ENCODE measurements around the gene AP1S3.
A peak's percentile ranks its signal among the peaks of the same experiment; 100 is the strongest.
"Not testable (repeated sequence)": the region's sequence is repeated elsewhere in the genome, so short reads cannot be mapped to it uniquely, and the experiment has no call there.

AP1S3 gene

GRCh38 chr2:223837287-223838061 lies at the start of gene AP1S3:
Gene AP1S3 (minus strand): TSS chr2:223837582. CDS start chr2:223837450, 132 bp downstream.
- no peak for DNase-seq

DNA sequence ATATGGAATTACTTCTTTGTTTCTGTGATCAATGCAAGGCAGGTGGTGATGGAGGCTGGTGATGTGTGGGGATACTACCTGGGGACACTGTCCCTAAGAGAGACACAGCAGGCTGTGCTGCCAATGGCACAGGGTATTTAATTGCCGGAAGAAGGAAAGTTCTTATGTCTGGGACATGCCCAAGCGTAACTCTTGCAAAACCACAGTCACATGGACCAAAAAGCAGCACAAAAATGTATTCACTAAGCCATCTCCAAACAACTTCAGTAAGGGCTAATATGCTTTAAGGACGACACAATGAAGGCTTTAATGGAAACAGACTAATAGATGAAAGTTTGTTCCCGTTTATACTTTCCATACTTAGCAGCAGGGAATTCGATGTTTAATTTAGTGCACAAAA lies 49.7 kb upstream of the AP1S3 start:
- DNase-seq = no peak

GRCh38 chr2:223886726-223887125 lies 49.3 kb upstream of the AP1S3 start:
- no peak for DNase-seq

DNA sequence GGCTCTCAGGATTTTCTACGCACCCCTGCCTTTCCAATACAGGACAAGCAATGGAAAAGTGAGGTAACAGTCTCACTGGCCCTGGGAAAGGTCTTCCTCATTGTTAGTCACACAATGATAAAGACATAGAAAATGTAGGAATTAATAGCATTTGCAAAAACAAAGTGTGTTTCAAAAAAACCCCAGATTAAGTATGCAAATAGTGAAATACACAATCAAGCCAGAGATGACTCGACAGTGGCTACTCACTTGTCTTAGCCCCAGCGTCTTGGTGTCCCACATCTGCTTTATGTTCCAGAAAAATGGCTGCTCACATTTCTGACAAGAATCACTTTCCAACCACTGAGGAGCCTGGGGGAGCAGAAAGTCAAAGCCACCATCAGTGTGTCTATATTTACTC lies 47.0 kb upstream of the AP1S3 start:
- DNase-seq = no peak

DNA sequence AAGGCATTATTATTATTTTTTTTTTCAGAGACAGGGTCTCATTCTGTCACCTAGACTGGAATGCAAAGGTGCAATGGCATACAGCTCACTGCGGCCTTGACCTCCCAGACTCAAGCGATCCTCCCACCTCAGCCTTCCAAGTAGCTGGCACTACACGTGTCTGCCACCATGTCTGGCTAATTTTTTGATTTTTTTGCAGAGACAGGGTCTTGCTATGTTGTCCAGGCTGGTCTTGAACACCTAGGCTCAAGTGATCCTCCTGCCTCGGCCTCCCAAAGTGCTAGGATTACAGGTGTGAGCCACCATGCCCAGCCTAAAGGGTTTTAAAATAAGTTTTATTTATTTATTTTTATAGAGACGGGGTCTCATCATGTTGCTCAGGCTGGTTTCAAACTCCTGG lies 45.3 kb upstream of the AP1S3 start:
- no peak for DNase-seq

GRCh38 chr2:223880796-223881195 lies 43.4 kb upstream of the AP1S3 start:
- DNase-seq = no peak

DNA sequence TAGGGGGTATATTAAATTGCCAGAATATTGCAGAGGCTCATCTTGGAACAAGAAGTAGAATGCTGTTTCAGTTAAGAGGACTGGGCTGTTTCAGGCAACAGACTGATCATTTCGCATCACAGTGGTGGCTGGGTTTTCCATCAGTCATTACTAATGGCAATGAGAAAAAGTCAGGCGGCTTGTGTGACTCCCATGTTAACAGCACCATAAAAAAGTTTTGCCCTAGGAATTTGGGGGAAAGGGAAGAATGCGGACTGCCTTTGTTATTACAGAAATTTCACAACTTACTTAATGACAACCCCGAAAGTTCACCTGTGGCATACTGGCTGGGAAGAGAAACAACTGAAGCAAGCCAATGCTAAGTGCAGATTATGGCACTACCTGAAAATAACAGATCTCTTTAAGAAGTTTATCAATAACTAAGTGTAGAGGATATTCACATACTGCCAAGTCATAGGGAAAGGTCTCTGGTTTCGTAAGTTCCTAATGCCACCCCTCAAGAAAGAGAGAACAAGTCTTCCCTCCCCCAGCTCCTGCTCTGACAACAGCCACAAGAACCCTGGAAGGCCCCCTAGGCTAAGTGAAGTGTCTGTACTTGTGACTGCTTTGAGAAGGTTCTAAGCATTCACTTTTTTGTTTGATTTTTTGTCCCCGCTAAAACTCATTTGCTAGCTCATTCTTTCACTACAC lies 40.5 kb upstream of the AP1S3 start:
- no peak for DNase-seq

GRCh38 chr2:223873672-223874071 lies 36.3 kb upstream of the AP1S3 start:
- no peak for DNase-seq

- DNase-seq = not testable (repeated sequence)
Measured at GRCh38 chr2:223872772-223873171, 35.4 kb upstream of the AP1S3 start.

- DNase-seq = not testable (repeated sequence)
Measured at GRCh38 chr2:223871661-223872060, 34.3 kb upstream of the AP1S3 start.

GRCh38 chr2:223870840-223871611 lies 33.6 kb upstream of the AP1S3 start:
- DNase-seq = peak; percentile 82

DNA sequence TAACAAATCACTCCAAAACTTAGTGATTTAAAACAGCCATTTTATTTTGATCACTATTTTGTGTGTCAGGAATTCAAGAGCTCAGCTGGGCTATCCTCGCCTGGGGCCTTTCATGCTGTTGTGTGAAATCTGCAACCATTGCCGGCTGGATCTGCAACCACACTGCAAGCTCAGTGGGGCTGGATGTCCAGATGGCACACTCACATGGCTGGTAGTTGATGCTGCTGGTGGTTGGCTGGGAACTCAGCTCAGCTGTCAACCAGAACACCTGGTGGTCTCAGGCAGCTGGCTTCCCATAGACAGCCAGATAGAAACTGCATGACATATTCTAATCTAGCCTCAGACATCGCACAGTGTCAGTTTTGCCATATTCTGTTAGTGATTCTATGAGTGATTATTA lies 30.6 kb upstream of the AP1S3 start:
- DNase-seq = no peak

GRCh38 chr2:223865907-223866508 lies 28.6 kb upstream of the AP1S3 start:
- DNase-seq = no peak

DNA sequence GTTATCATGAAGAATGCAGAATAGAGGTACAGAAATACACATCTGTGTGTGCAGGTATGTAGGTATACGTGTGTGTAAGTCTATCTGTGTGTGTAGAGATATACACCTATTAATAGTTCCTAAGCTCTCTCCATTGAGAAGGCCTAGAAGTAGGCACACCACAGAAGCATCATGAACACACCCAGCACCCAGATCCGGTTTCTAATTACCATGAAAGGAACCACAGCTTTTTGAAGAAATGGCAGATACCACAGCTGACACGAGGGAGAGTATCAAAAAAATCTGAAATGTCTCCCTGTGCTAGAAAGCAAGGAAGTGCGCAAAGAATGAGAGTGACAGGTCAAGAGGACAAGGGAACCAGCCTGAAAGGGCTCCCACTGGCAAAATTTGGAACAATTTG lies 27.7 kb upstream of the AP1S3 start:
- DNase-seq = no peak

DNA sequence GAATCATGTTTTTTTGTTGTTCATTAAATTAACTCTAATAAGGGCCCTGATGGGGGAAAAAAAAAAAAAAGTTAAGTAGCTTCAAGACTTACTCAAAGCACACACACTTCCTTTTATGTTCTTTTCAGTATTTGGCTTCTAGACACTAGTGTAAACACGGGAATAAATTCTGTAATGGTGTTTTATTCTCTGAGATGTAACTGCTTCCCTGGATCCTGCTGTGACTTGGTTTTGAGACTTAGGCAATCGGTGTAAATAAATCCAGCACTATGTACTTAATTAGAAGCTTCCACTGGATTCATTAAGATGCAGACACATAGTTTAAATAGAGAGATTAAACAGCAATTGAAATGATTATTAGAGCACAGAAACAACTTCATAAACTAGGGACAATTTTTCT lies 26.1 kb upstream of the AP1S3 start:
- DNase-seq = no peak

GRCh38 chr2:223860809-223861738 lies 23.7 kb upstream of the AP1S3 start:
- no peak for DNase-seq

- no peak for DNase-seq
Measured at GRCh38 chr2:223859070-223859469, 21.7 kb upstream of the AP1S3 start.

DNA sequence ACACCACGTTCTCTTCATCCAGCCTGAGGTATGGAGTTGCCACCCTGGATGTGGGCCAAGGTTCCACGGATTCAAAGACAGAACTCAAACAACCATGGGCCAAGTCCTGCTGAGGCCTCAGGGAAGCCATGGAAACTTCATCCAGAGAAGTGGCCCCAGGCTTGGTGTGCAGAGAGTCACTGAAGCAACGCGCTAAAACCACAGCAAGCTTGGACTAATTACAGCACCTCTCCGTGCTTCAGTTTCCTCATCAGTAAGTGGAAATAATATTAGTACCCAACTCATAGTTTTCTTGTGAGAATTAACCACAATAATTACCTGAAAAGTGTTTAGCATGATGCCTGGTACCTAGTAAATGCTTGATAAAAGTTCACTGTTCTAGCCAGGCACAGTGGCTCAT lies 19.2 kb upstream of the AP1S3 start:
- DNase-seq = no peak

DNA sequence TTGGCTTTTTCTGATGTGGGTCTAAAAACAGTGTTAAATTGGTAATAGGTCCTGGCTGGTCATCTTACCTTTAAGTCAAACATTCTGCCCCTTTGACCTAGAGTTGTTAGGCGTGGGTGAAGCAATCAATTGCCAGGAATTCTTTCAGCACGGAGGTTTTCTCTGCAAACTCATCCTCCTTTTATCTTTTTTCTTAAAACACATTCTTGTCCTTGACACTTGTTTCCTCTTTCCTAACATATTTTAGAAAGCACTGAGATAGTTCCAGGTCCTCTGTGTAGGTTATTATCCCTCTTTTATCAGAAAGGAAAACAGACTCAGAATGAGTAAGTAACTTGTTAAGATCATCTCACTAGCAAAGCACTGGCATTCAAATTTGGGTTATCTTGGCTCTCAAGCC lies 18.6 kb upstream of the AP1S3 start:
- DNase-seq = no peak

GRCh38 chr2:223855426-223855825 lies 18.0 kb upstream of the AP1S3 start:
- DNase-seq = no peak

DNA sequence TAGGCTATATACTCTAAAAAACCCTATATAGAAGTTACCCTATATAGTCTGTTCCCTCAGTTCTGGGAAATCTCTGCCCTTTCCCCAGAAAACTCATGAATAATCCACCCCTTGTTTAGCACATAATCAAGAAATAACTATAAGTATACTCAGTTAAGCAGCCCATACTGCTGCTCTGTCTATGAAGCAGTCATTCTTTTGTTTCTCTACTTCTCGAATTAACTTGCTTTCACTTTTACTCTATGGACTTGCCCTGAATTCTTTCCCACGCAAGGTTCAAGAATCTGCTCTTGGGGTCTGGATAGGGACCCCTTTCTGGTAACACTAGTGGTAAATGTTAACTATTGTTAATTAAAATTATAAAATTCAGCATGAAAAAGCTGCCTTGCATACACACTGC lies 17.4 kb upstream of the AP1S3 start:
- DNase-seq = no peak

- DNase-seq = no peak
Measured at GRCh38 chr2:223853425-223853837, 16.0 kb upstream of the AP1S3 start.

Measured in GF-D8 (cell line).